GM21737 (cell line): ENCODE measurements around the gene APOH.
"Not testable (repeated sequence)": the region's sequence is repeated elsewhere in the genome, so short reads cannot be mapped to it uniquely, and the experiment has no call there.

Source experiments
- ATAC-seq: cut with Tn5 transposase; IDR thresholded peaks from one replicate; pipeline ENCODE4 v1.9.1; 2021; ENCODE audit warnings: mild to moderate bottlenecking, moderate library complexity; ENCODE audit not compliant: unreplicated experiment

APOH gene, protein sequence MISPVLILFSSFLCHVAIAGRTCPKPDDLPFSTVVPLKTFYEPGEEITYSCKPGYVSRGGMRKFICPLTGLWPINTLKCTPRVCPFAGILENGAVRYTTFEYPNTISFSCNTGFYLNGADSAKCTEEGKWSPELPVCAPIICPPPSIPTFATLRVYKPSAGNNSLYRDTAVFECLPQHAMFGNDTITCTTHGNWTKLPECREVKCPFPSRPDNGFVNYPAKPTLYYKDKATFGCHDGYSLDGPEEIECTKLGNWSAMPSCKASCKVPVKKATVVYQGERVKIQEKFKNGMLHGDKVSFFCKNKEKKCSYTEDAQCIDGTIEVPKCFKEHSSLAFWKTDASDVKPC

DNA sequence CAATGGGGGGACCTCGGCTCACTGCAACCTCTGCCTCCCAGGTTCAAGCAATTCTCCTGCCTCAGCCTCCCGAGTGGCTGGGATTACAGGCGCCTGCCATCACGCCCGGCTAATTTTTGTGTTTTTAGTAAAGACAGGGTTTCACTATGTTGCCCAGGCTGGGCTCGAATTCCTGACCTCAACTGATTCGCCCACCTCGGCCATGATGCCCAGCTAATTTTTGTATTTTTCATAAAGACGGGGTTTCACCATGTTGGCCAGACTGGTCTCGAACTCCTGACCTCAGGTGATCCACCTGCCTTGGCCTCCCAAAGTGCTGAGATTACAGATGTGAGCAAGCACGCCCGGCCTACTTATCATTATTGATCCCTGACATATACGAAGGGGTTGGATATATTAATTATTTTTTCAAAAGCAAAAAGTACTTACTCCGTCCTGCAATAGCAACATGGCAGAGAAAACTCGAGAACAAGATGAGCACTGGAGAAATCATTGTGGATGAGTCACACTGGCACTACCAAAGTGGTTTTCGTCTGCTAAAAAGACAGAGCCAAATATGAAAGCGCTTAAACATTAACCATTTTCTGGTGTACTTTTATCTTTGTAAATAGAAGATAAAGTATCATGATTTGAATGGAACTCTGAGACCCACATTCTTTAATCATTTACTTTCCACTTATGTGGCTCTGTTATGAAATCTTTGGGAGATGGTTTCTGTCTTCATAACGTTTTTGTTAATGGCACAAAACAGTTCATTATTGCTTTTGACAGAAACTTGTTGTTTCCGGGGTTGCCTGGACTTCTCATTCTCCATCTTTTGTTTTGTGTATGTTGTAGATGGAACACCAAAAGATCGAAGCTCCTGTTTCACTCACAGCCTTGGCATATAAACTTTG, at the start of gene APOH:
APOH (minus strand) TSS at position 529 of the 896 bp plus-strand sequence; CDS start at position 493, 36 bp downstream.
- ATAC-seq, result no peak

DNA sequence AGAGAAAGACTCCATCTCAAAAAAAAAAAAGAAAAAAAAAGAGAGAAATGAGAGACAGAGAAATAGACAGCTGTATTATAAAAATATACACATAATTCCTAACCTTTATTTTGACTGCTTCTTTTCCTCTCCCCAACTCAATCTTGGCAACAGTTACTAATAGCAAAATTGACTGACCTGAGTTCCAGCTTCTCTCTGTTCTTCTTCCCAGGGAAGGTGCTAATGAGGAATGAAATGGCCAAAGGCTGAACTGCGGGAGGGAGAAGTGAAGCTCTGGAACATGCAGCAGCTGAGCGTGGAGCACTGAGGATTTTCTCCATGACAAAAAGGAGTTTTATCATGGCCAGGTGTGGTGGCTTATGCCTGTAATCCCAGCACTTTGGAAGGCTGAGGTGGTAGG, 48.0 kb upstream of the APOH start:
- no peak for ATAC-seq

DNA sequence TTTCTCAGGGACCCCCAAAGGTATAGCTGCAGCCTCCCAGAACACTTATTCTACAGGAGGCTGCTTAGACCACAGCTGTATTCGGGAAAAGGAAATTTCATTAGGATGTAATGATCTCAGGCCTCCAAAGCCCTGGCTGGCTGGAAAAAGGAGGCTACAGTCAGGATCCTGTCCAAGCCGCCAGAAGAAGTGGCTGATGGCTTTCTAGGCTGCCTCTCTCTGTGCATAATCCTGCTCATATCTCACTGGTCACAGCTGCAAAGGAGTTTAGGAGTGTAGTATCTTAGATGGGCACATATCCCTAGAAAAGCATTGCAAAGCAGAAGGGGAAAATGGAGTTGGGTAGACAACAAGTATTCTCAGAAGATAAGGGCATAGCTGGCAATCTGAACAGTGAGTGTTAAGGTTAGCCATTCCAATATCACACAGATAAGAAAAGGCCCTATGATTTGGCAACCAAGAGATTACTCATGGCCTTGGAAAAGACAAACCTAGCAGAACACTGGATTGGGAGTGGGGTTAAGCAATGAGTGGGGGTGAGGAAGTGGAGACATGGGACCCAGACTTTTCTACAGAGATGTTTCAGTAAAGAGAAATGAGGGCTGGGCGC, 47.2 kb upstream of the APOH start:
- no peak for ATAC-seq

DNA sequence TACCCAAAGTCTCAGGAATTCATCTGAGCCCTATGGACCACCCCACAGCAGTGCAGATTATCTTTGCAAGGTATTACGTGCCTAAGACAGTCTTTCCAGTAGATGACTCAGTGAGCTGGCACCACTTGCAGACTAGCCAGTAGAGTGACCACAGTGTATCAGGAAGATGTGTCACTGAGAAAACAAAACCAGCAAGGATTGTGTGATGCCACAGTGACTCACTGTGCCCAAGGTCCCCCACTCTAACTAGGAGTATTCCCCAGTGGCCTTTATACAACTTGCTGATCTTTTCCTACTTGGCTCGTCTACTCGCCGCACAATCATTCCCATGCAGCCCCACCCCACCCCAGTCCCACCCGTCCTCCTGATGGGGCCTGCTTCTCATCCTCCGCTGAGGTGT, 46.4 kb upstream of the APOH start:
- ATAC-seq, result no peak

DNA sequence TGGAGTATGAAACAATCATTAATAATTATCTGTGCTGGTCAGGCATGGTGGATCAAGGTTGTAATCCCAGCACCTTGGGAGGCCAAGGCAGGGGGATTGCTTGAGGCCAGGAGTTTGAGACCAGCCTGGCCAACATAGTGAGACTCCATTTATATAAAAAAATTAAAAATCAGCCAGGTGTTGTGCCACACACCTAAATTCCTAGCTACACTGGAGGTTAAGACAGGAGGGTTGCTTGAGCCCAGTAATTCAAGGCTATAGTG, 44.3 kb upstream of the APOH start:
- no peak for ATAC-seq

DNA sequence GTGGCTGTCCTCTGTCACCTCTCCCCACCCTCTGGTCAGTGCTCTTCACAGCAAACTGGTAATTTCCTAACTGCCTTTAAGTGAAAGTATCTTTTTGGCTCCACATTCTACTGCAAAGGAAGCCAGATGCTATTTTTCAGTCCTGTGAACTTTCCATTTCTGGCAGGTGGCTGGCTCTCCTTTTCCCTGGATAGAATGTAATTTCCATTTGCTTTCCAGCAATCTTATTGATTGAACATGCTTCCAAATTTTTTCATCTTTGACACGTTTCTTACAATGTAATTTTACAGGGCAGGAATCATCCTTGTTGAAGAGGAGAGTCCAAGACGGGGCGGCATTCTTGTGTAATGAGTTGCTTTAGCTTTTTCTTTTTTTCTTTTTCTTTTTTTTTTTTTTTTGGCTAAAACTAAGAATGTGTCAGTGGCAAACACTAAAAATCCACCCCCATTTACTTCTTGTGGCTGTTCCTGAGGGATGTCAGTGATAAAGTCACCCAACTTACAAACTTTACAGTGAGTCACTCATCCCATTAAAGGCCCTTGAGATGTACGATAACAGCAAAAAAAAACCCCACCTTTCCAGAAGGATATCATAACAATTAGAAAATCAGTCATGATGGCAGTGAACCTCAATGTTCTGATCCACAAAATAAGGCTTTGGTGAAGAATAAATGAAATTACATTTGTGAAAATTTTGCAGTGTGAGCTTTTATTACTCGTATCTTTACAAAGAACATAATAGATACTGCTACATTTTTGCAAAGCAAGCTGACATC, 43.8 kb upstream of the APOH start:
- ATAC-seq, result no peak

DNA sequence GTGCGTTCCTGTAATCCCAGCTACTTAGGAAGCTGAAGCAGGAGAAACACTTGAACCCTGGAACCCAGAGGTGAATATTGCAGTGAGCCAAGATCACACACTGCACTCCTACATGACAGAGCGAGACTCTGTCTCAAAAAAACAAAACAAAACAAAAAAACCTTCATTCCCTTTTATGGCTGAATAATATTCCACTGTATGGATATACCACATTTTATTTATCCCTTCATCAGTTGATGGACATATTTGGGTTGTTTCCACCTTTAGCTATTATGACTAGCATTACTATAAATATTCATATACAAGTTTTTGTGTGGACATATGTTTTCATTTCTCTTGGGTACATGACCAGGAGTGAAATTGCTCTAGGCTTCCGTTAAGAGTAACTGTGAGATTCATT, 42.3 kb upstream of the APOH start:
- no peak for ATAC-seq

DNA sequence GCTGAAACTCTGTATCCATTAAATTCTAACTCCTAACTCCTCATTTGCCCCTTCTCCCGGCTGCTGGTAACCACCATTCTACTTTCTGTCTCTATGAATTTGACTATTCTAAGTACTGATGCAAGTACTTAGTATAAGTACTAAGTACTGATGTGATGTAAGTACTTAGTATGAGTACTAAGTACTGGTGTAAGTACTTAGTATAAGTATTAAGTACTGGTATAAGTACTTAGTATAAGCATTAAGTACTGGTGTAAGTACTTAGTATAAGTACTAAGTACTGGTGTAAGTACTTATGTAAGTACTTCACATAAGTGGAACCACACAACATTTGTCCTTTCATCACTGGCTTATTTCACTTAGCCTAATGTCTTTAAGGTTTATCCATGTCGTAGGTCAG, 40.9 kb upstream of the APOH start:
- no peak for ATAC-seq

DNA sequence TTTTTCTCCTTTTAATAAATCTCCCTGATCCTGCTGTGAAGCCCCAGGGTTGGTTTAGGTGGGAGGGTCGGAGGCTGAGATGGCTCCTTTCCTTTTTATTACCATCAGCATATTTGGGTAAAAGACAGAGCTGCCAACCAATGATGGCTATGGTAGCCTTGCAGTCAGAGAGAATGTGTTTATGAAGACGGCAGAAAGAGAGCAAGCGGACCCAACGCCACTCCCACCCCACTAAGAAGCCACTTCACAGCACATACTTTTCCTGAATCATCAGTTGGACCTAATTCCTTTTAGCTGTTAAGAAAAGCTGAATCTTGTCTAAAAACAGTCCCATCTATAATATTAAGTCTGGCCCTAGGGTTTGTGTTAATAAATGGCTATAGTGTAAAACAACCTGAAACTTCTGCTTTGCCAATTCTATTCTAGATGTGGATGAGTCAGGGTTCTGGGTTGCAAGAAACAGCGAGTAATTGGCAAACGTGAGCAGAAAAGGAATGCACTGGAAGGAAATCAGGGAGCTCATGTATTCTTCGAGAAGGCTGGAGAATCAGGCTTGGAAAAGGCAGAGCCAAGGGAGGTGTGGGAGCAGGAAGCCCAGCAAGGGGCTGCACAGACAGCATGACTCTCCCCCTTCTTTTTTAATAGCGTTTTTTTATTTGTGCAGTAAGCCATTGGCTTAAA, 39.2 kb upstream of the APOH start:
- ATAC-seq, result no peak

DNA sequence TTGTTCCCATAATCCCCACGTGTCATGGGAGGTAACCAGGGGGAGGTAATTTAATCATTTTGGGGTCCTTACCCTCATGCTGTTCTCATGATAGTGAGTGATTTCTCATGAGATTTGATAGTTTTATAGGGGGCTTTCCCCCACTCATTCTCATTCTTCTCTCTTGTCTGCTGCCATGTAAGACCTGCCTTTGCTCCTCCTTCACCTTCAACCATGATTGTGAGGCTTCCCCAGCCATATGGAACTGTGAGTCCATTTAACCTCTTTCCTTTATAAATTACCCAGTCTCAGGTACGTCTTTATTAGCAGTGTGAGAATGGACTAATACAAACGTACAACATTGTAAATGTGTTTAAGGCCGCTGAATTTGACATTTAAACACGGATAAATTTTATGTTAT, 35.5 kb upstream of the APOH start:
- ATAC-seq, result no peak

DNA sequence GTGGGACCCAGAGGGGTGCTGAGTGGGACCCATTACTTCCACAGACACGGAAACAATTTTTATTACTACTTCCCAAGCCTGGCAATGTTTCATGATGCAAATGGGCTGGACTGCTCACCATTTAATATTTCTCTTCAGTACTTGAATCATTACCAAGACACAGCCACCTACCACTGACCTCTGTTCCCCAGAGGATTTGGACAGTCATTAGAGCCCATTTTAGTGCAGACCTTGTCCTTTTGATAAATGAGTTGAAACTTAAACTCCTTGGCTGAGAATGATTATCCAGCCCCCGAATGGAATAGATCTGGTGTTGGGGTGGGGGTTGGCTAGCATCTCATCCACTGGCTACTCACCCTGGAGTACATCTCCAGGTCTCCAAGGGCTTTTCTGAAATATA, 33.6 kb upstream of the APOH start:
- ATAC-seq, result no peak

DNA sequence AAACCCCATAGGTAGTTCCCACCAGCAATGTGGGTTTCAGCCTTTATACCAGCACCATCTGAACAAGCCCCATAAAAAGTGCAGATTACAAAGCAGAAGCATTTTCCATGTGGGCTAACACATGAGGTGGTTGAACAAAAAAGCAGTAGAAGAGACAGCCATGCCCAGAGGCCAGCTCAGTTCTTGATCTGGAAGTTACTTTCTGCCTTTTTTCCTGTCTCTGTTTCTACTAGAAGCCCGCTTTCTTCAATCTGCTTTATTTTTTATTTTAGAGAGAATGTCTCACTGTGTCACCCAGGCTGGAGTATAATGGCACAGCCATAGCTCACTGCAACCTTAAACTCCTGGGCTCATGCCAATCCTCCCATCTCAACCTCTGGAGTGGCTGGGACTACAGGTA, 31.5 kb upstream of the APOH start:
- no peak for ATAC-seq

DNA sequence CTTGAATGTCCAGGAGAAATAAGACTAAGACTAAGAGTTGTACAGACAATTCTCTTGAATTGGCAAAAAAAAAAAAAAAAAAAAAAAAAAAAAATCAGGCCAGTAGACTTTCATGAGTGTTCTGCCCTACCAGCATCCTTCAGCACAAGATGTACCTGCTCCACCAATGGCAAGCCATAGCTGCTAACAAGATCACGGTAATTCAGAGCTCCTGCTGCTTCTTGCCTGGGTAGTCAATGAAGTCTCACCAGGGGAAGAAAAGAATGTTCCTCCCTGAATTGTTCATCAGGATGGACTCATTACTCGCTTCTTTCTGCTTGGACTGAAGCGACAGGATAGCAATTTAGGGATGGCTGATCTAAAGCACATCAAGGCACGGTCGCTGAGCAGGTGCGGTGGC, 31.1 kb upstream of the APOH start:
- no peak for ATAC-seq

DNA sequence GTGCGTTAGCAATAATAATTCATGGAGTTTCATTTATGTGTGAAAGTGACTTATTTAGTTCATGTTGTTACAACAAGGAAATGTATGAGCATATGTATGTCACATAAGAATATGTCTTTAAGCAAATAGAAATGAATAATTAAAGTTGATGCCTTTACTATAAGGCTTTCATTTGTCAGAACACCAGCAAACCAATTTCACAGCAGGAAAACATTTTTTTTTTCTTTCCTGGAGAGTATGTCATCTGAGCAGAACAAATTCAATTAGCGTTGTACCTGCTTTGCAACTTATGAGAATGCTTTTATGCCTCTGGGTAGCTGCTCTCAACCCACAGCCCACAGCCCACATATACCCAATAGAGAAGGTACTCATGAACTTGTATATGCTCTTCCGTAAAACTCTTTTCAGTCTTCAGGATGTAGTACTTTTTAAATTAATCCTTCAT, 26.3 kb upstream of the APOH start:
- ATAC-seq, result no peak

DNA sequence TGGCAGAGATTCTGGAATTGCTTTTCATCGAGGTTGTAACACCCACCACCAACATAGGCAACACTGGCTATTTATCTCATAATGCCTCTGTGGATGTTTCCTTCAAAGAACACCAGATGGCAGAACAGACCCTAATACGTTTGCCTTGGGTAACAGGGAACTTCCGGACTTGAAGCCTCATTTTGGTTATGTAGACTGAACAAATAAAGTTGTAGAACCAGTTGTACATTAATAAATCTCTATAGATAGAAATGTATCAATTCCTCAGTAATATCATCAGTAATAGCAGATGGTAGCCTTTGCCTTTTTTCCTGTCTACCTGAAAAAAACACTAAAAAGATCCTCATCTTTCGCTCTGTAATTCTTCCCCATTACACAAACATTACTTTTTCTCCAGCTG, 25.9 kb upstream of the APOH start:
- ATAC-seq, result no peak

DNA sequence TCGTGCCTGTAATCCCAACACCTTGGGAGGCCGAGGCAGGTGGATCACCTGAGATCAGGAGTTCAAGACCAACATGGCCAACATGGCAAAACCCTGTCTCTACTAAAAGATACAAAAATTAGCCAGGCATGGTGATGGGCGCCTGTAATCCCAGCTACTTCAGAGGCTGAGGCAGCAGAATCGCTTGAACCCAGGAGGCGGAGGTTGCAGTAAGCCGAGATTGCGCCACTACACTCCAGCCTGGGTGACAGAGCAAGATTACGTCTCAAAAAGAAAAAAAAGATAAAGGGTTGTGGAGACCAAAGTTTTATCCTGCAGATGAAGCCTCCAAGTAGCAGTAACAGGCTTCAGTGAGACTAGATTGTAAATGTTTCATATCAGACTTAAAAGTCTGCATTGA, 24.2 kb upstream of the APOH start:
- ATAC-seq, result not testable (repeated sequence)

DNA sequence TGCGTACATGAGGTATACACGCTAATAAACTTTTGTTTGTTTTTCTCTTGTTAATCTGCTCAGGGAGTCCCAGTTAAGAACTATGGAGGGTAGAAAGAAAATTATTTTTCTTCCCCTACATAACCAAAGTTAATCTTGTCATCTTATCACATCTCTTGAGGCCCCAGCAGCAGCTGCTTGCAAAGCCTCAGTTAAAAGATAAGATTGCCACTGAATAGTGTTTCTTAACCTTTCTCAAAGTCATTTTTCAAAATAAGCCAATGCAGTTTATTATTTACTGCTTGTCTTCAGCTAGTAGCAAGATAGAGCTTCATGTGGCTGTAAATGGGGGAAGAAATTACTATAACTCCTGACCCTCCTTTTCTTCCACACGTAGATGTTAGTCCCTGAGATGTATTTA, 21.5 kb upstream of the APOH start:
- no peak for ATAC-seq

DNA sequence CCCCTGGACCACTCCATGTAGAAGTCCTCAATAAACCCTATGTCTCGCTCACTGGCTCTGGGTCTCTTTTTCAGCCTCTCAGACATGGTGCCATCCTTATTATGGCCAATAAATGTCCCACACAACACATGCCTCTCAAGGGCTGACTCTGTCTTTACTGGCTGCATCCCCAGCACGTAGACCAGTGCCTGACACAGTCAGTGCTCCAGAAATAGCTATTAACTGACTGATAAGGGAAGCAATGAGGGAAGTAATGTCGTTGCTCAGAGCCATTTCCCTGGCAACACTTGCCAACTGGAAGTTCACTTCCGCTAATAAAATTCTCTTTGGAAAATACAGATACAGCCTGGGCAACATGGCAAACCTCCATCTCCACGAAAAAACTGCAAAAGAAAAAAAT, 19.1 kb upstream of the APOH start:
- ATAC-seq, result no peak

DNA sequence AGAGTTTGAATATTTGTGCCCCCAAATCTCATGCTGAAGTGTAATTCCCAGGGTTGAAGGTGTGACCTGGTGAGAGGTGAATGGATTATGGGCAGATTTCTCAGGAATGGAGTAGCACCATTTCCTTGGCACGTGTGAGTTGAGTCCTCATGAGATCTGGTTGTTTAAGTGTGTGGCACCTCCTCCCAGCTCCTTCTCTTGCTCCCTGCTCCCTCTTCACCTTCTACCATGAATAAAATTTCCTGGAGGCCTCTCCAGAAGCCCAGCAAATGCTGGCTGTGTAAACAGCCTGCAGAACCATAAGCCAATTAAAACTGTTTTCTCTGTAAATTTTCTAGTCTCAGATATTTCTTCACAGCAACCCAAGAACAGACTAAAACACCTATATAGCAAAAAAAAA, 12.6 kb upstream of the APOH start:
- ATAC-seq, result no peak

DNA sequence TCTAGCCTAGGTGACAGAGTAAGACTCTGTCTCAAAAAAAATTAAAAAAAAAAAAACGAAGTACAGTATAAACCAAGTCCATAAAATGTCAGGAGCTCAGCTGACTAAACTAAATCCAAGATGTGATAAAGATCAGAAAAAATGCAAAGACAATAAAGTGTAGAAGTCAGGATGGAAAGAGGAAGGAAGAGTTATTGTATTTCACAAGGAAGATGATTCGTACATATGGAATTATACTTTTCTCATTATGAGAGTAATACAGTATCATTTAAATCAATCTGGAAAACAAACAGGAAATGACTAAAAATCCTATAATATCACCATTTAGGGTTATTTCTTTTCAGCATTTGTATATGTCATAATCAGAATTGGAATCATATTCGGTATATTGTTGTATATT, 11.4 kb upstream of the APOH start:
- no peak for ATAC-seq

DNA sequence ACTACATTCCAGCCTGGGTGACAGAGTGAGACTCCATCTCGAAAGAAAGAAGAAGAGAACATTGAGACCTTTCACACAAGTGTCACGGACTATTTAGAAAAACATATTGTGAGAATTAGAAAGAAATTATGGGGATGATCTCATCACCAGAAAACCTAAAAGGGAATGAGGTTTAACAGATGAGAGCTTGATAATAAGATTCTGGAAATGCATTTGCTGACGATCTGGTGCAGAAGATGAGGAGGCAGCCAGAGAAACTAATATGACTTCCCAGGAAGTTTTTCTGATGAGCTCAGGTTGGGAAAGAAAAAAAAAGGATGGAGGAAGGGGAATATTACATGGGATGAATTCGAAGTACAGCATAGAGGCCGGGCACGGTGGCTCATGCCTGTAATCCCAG, 10.8 kb upstream of the APOH start:
- ATAC-seq, result no peak
